Measurements from ENCODE around the gene ACR. TPM values are rescaled to one million over a fixed set of nuclear protein-coding genes. Genes with fewer than 3 reads are reported as not detected.
A peak's percentile ranks its signal among the peaks of the same experiment; 100 is the strongest.

The ACR gene
- total RNA-seq (ENCODE audit: low replicate concordance): not detected in 2 replicates

DNA sequence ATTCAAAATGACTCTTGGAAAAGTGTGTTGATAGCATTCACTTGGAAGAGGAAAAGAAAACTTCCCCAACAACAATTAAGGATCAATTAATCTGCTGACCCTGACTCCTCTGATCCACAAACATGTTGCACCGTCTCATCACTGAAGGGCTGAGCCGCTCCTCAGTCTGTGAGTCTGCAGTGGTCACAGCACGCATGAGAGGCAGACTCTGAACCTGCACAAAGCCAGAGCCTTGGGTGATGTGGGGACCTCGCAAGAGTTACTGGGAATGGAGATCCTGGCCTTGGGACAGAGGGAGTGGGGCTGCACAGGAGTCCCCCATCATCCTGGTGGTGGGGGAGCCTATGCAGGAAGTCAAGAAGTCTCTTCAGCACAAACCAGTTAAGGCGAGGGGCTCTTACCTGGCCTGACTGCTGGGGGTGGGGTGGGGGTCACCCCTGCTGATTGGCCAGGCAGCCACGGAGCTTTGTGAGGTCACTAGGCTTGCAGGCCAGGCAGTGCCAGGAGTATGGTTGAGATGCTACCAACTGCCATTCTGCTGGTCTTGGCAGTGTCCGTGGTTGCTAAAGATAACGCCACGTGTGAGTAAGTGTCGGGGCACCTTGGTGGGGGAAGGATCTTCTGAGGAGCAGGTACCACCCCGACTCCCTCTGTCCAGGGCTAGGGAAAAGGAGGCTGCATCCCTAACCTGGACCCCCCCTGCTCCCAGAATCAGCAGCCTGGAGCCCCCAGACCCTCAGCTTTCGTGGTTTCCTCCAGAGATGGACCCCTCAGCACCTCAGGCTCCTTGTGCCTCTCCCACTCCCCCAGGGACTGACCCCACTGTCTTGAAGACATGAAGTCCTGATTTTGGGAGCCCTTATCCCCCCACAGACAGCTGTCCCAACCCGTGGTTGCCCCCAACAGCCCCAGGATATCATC lies at the start of gene ACR:
Gene ACR (plus strand): TSS at position 477 of the 921 bp plus-strand sequence. CDS start 32 bp downstream, at position 509.
- TF ChIP-seq, protein P1, sequence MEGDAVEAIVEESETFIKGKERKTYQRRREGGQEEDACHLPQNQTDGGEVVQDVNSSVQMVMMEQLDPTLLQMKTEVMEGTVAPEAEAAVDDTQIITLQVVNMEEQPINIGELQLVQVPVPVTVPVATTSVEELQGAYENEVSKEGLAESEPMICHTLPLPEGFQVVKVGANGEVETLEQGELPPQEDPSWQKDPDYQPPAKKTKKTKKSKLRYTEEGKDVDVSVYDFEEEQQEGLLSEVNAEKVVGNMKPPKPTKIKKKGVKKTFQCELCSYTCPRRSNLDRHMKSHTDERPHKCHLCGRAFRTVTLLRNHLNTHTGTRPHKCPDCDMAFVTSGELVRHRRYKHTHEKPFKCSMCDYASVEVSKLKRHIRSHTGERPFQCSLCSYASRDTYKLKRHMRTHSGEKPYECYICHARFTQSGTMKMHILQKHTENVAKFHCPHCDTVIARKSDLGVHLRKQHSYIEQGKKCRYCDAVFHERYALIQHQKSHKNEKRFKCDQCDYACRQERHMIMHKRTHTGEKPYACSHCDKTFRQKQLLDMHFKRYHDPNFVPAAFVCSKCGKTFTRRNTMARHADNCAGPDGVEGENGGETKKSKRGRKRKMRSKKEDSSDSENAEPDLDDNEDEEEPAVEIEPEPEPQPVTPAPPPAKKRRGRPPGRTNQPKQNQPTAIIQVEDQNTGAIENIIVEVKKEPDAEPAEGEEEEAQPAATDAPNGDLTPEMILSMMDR (IDR thresholded peaks at IDR 0.05; ENCODE audit: insufficient read depth, low read length): no peak
- DNase-seq (ENCODE audit: low read depth): no peak
- no peak within 1 kb of the TSS for H3K4me3 ChIP-seq (ENCODE audit: low read depth, low read length)

DNA sequence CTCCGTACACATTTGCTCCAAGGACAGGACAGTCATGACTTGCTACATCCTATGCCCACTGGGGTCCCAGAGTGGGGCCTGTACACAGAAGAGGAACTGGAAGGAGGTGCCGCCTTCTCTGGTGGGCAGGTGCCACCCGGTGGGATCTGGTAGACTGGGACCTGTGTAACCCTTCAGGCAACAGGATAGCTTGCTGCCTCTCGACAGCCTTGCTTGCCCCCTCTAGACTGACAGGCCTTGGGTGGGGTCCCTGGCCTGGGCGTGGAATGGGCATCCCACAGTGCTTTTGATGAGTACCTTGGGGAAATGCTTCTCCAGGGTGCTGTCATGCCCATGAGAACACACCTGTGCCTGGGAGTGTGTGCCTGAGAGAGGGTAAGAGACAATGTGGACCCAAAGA lies 49.6 kb upstream of the ACR start:
- H3K4me3 ChIP-seq (ENCODE audit: low read depth, low read length): no peak overlapping the region
- DNase-seq (ENCODE audit: low read depth): no peak
- TF ChIP-seq, protein P1 (IDR thresholded peaks at IDR 0.05; ENCODE audit: insufficient read depth, low read length): no peak

- TF ChIP-seq, protein P1 (IDR thresholded peaks at IDR 0.05; ENCODE audit: insufficient read depth, low read length): peak; percentile 46
- DNase-seq (ENCODE audit: low read depth): peak; percentile 61
- no peak overlapping the region for H3K4me3 ChIP-seq (ENCODE audit: low read depth, low read length)
These were observed 46.5 kb upstream of the ACR start for GRCh38 chr22:50691521-50691920.

GRCh38 chr22:50693462-50693861 lies 44.5 kb upstream of the ACR start:
- no peak overlapping the region for H3K4me3 ChIP-seq (ENCODE audit: low read depth, low read length)
- DNase-seq (ENCODE audit: low read depth): no peak
- TF ChIP-seq, protein P1 (IDR thresholded peaks at IDR 0.05; ENCODE audit: insufficient read depth, low read length): no peak

DNA sequence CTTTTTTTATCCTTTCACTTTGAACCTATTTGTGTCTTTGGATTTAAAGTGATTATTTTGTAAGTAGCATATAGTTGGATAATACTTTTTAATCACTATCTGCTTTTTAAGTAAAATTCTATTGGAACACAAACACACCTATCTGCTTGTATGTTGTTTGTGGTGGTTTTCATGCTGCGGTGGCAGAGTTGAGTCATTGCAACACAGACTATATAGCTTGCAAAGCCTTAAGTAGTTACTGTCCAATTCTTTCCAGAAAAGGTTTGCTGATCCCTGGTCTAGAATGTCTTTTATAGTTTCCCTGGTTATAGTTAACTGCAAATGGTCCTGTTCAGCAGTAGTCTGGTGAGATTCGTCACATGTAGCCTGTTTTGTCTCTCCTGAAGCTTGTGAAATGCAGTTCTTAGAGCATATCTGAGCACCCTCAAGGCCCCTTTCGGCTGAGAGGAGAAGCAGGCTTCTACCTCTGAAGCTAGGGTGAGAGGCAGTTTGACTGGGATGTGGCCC lies 43.9 kb upstream of the ACR start:
- no peak overlapping the region for H3K4me3 ChIP-seq (ENCODE audit: low read depth, low read length)
- TF ChIP-seq, protein P1 (IDR thresholded peaks at IDR 0.05; ENCODE audit: insufficient read depth, low read length): no peak
- DNase-seq (ENCODE audit: low read depth): peak; percentile 20

- DNase-seq (ENCODE audit: low read depth): no peak
- TF ChIP-seq, protein P1 (IDR thresholded peaks at IDR 0.05; ENCODE audit: insufficient read depth, low read length): no peak
- H3K4me3 ChIP-seq (ENCODE audit: low read depth, low read length): no peak overlapping the region
These were observed 43.1 kb upstream of the ACR start for GRCh38 chr22:50694766-50695420.
